Erythroblast (primary cell): ENCODE data around the gene ASPHD1.

Experiments used
- GATA1 ChIP-seq: IDR thresholded peaks from 2 replicates; pipeline ENCODE4 v1.6.1; 2011; ENCODE audit warnings: low read depth, mild to moderate bottlenecking, control low read depth, low read length, moderate library complexity
- POLR2A ChIP-seq: IDR thresholded peaks from 2 replicates; pipeline ENCODE4 v1.6.1; 2011; ENCODE audit warnings: mild to moderate bottlenecking, low read length

- TF ChIP-seq POLR2A (no peak), GATA1 (no peak)
Observed at GRCh38 chr16:29951625-29952365, 51.5 kb downstream of the ASPHD1 start.
